ENCODE data around the gene NTMT2.
"Not testable (repeated sequence)": the region's sequence is repeated elsewhere in the genome, so short reads cannot be mapped to it uniquely, and the experiment has no call there.

The NTMT2 gene

GRCh38 chr1:170156594-170156993 lies 10.8 kb downstream of the NTMT2 start:
- no peak for DNase-seq (ENCODE audit: low read depth)

- no peak for DNase-seq (ENCODE audit: low read depth)
Measured at GRCh38 chr1:170157820-170158219, 12.1 kb downstream of the NTMT2 start.

- no peak for DNase-seq (ENCODE audit: low read depth)
Measured at GRCh38 chr1:170162459-170163246, 16.9 kb downstream of the NTMT2 start.

- DNase-seq (ENCODE audit: low read depth): no peak
Measured at GRCh38 chr1:170164103-170164763, 18.5 kb downstream of the NTMT2 start.

GRCh38 chr1:170166518-170167180 lies 20.9 kb downstream of the NTMT2 start:
- DNase-seq (ENCODE audit: low read depth): no peak

- no peak for DNase-seq (ENCODE audit: low read depth)
Measured at GRCh38 chr1:170168265-170168664, 22.5 kb downstream of the NTMT2 start.

GRCh38 chr1:170170513-170170912 lies 24.8 kb downstream of the NTMT2 start:
- DNase-seq (ENCODE audit: low read depth): not testable (repeated sequence)

- DNase-seq (ENCODE audit: low read depth): no peak
Measured at GRCh38 chr1:170174395-170174794, 28.6 kb downstream of the NTMT2 start.

- DNase-seq (ENCODE audit: low read depth): no peak
Measured at GRCh38 chr1:170175041-170175440, 29.3 kb downstream of the NTMT2 start.

- no peak for DNase-seq (ENCODE audit: low read depth)
Measured at GRCh38 chr1:170175484-170175883, 29.7 kb downstream of the NTMT2 start.

- DNase-seq (ENCODE audit: low read depth): no peak
Measured at GRCh38 chr1:170176772-170177171, 31.0 kb downstream of the NTMT2 start.

GRCh38 chr1:170182442-170182841 lies 36.7 kb downstream of the NTMT2 start:
- DNase-seq (ENCODE audit: low read depth): no peak

- no peak for DNase-seq (ENCODE audit: low read depth)
Measured at GRCh38 chr1:170192546-170192945, 46.8 kb downstream of the NTMT2 start.

GRCh38 chr1:170194451-170194850 lies 48.7 kb downstream of the NTMT2 start:
- DNase-seq (ENCODE audit: low read depth): no peak

GRCh38 chr1:170196490-170197236 lies 50.9 kb downstream of the NTMT2 start:
- no peak for DNase-seq (ENCODE audit: low read depth)

- no peak for DNase-seq (ENCODE audit: low read depth)
Measured at GRCh38 chr1:170198090-170198489, 52.3 kb downstream of the NTMT2 start.

GRCh38 chr1:170198584-170198983 lies 52.8 kb downstream of the NTMT2 start:
- no peak for DNase-seq (ENCODE audit: low read depth)

- DNase-seq (ENCODE audit: low read depth): no peak
Measured at GRCh38 chr1:170200161-170200560, 54.4 kb downstream of the NTMT2 start.

- no peak for DNase-seq (ENCODE audit: low read depth)
Measured at GRCh38 chr1:170200621-170201397, 55.0 kb downstream of the NTMT2 start.

- no peak for DNase-seq (ENCODE audit: low read depth)
Measured at GRCh38 chr1:170203693-170204092, 57.9 kb downstream of the NTMT2 start.

- DNase-seq (ENCODE audit: low read depth): no peak
Measured at GRCh38 chr1:170204121-170204520, 58.4 kb downstream of the NTMT2 start.

Measured in T follicular helper cell (primary cell).